ENCODE data around the gene SARS1. TPM values are rescaled to one million over a fixed set of nuclear protein-coding genes. Genes with fewer than 3 reads are reported as not detected.

The SARS1 gene
- total and polyA plus RNA-seq, 2 of the 13 experiments (the other 11 are each of a cell fraction or from before 2014, with no cell fraction given), result 103 to 134 TPM

GRCh38 chr1:109253803-109254620 is 40.3 kb downstream of the SARS1 start (continued):
- TF ChIP-seq ZNF790 (CRISPR knock-in tag; IDR thresholded peaks at IDR 0.05; ENCODE audit: borderline replicate concordance) (no peak), GLI4 (CRISPR knock-in tag; IDR thresholded peaks at IDR 0.05; ENCODE audit: borderline replicate concordance) (no peak), TFDP2 (CRISPR knock-in tag; IDR thresholded peaks at IDR 0.05) (peak; percentile 48; the same call in 1 of the 2 replicates), ZNF142 (CRISPR knock-in tag; IDR thresholded peaks at IDR 0.05) (peak; percentile 38; the same call in 1 of the 2 replicates), SOX6 (IDR thresholded peaks at IDR 0.05) (no peak), SOX6 (CRISPR knock-in tag; IDR thresholded peaks at IDR 0.05) (peak; percentile 67; the same call in 1 of the 2 replicates), PAXIP1 (CRISPR knock-in tag; conservative IDR thresholded peaks at IDR 0.05) (peak; percentile 88), NFAT5 (CRISPR knock-in tag; IDR thresholded peaks at IDR 0.05) (0 out of 2 replicates have a peak, but pooled peaks have one; percentile 23), ZBTB7B (CRISPR knock-in tag; IDR thresholded peaks at IDR 0.05) (peak; percentile 86)

All from HepG2 (cell line).